H9 (cell line): Measurements from ENCODE around the gene PTCHD1. TPM values are rescaled to one million over a fixed set of nuclear protein-coding genes. Genes with fewer than 3 reads are reported as not detected.
A peak's percentile ranks its signal among the peaks of the same experiment; 100 is the strongest.

Experiments used
- DNase-seq: peaks from one replicate; pipeline ENCODE4 v3.0.0-alpha.2; 2017
- H2AFZ ChIP-seq: one replicate; pipeline ENCODE4 v1.6.1; 2013; ENCODE audit warnings: mild to moderate bottlenecking, low read length, control low read depth, moderate library complexity
- H2AK5ac ChIP-seq: 2 replicates; pipeline ENCODE4 v1.6.1; 2013; ENCODE audit warnings: low read length, control low read depth, mixed read lengths; ENCODE audit not compliant: insufficient read length
- H2BK120ac ChIP-seq: one replicate; pipeline ENCODE4 v1.6.1; 2013; ENCODE audit warnings: low read depth, mild to moderate bottlenecking, low read length, control low read depth, inconsistent platforms; ENCODE audit not compliant: poor library complexity, severe bottlenecking
- H2BK12ac ChIP-seq: 2 replicates; pipeline ENCODE4 v1.6.1; 2013; ENCODE audit warnings: low read length, control low read depth, mixed read lengths, low read depth; ENCODE audit not compliant: insufficient read length
- H2BK15ac ChIP-seq: 2 replicates; pipeline ENCODE4 v1.6.1; 2013; ENCODE audit warnings: low read depth, low read length, control low read depth
- H2BK20ac ChIP-seq: one replicate; pipeline ENCODE4 v1.6.1; 2013; ENCODE audit warnings: low read depth, mild to moderate bottlenecking, low read length, control low read depth, inconsistent platforms; ENCODE audit not compliant: poor library complexity, severe bottlenecking
- H2BK5ac ChIP-seq: 2 replicates; pipeline ENCODE4 v1.6.1; 2013; ENCODE audit warnings: low read length, control low read depth, mixed read lengths; ENCODE audit not compliant: insufficient read length
- H3K14ac ChIP-seq: 2 replicates; pipeline ENCODE4 v1.6.1; 2013; ENCODE audit warnings: low read length, control low read depth; ENCODE audit not compliant: insufficient read depth
- H3K18ac ChIP-seq: 2 replicates; pipeline ENCODE4 v1.6.1; 2013; ENCODE audit warnings: low read depth, mild to moderate bottlenecking, mixed read lengths, low read length, control low read depth; ENCODE audit not compliant: insufficient read length
- H3K23ac ChIP-seq: 2 replicates; pipeline ENCODE4 v1.6.1; 2013; ENCODE audit warnings: low read length, control low read depth, mixed read lengths, low read depth; ENCODE audit not compliant: insufficient read length
- H3K23me2 ChIP-seq: 2 replicates; pipeline ENCODE4 v1.6.1; 2013; ENCODE audit warnings: low read depth, mild to moderate bottlenecking, mixed read lengths, low read length, control low read depth; ENCODE audit not compliant: insufficient read length, poor library complexity, severe bottlenecking
- H3K27ac ChIP-seq: 2 replicates; pipeline ENCODE4 v1.5.1; 2013; ENCODE audit warnings: low read length, control low read depth, mixed read lengths, low read depth; ENCODE audit not compliant: insufficient read length
- H3K27me3 ChIP-seq: 2 replicates; pipeline ENCODE4 v1.6.1; 2013; ENCODE audit warnings: low read length, control low read depth, inconsistent platforms; ENCODE audit not compliant: insufficient read depth
- H3K4ac ChIP-seq: 2 replicates; pipeline ENCODE4 v1.6.1; 2013; ENCODE audit warnings: low read depth, mild to moderate bottlenecking, control low read depth, inconsistent platforms, low read length, moderate library complexity
- H3K4me1 ChIP-seq: 2 replicates; pipeline ENCODE4 v1.6.1; 2013; ENCODE audit warnings: low read length, control low read depth, inconsistent platforms; ENCODE audit not compliant: insufficient read depth
- H3K4me2 ChIP-seq: 2 replicates; pipeline ENCODE4 v1.6.1; 2013; ENCODE audit warnings: low read length, control low read depth, mixed read lengths; ENCODE audit not compliant: insufficient read length, insufficient read depth
- H3K56ac ChIP-seq: 2 replicates; pipeline ENCODE4 v1.6.1; 2013; ENCODE audit warnings: low read depth, mild to moderate bottlenecking, mixed read lengths, low read length, control low read depth; ENCODE audit not compliant: insufficient read length
- H3K79me1 ChIP-seq: 2 replicates; pipeline ENCODE4 v1.6.1; 2013; ENCODE audit warnings: low read depth, mild to moderate bottlenecking, moderate library complexity, low read length, control low read depth, inconsistent platforms; ENCODE audit not compliant: insufficient read depth, poor library complexity, severe bottlenecking
- H3K79me2 ChIP-seq: 2 replicates; pipeline ENCODE4 v1.6.1; 2013; ENCODE audit warnings: low read length, control low read depth, inconsistent platforms; ENCODE audit not compliant: insufficient read depth
- H3K9ac ChIP-seq: 2 replicates; pipeline ENCODE4 v1.6.1; 2013; ENCODE audit warnings: low read length, control low read depth, mixed read lengths; ENCODE audit not compliant: insufficient read length; ENCODE audit errors: extremely low read depth
- H3K9me3 ChIP-seq: one replicate; pipeline ENCODE4 v1.6.1; 2013; ENCODE audit warnings: low read depth, low read length, inconsistent platforms; ENCODE audit not compliant: control insufficient read depth
- H3T11ph ChIP-seq: one replicate; pipeline ENCODE4 v1.6.1; 2013; ENCODE audit warnings: mild to moderate bottlenecking, low read length, control low read depth, inconsistent platforms
- H4K20me1 ChIP-seq: one replicate; pipeline ENCODE4 v1.6.1; 2013; ENCODE audit not compliant: control insufficient read depth, insufficient read length, insufficient read depth
- H4K5ac ChIP-seq: 2 replicates; pipeline ENCODE4 v1.6.1; 2013; ENCODE audit warnings: low read depth, mild to moderate bottlenecking, mixed read lengths, low read length, control low read depth; ENCODE audit not compliant: insufficient read length
- H4K8ac ChIP-seq: replicated peaks from 2 replicates; pipeline ENCODE4 v1.6.1; 2013; ENCODE audit warnings: low read length, control low read depth, mixed read lengths, low read depth; ENCODE audit not compliant: insufficient read length
- H4K91ac ChIP-seq: 2 replicates; pipeline ENCODE4 v1.6.1; 2013; ENCODE audit warnings: low read depth, mild to moderate bottlenecking, moderate library complexity, mixed read lengths, low read length, control low read depth; ENCODE audit not compliant: insufficient read length
- H3K27ac Mint-ChIP-seq, 3 experiments: 2 replicates in 2 of 3; 3 replicates in 1 of 3; pipeline ENCODE4 v1.8.0; 2020 to 2021; ENCODE audit warnings: mixed read lengths in 3 of 3, mild to moderate bottlenecking in 1 of 3, moderate library complexity in 1 of 3
- H3K27me3 Mint-ChIP-seq: 2 replicates; pipeline ENCODE4 v1.8.0; 2021; ENCODE audit warnings: low read depth, mild to moderate bottlenecking, moderate library complexity, mixed read lengths
- H3K36me3 Mint-ChIP-seq, 3 experiments: 2 replicates in 2 of 3; 3 replicates in 1 of 3; pipeline ENCODE4 v1.8.0; 2020 to 2021; ENCODE audit warnings: low read depth in 3 of 3, mixed read lengths in 3 of 3; ENCODE audit not compliant: insufficient read depth in 1 of 3
- H3K4me1 Mint-ChIP-seq, 2 experiments: 2 replicates each; pipeline ENCODE4 v1.8.0; 2020; ENCODE audit warnings: mixed read lengths in 2 of 2
- H3K4me3 Mint-ChIP-seq, 2 experiments: 2 replicates in 1 of 2; 3 replicates in 1 of 2; pipeline ENCODE4 v1.8.0; 2020 to 2021; ENCODE audit warnings: mild to moderate bottlenecking in 2 of 2, mixed read lengths in 2 of 2, moderate library complexity in 1 of 2
- H3K9me3 Mint-ChIP-seq, 2 experiments: 2 replicates in 1 of 2; 3 replicates in 1 of 2; pipeline ENCODE4 v1.8.0; 2020; ENCODE audit warnings: mild to moderate bottlenecking in 2 of 2, mixed read lengths in 2 of 2, moderate library complexity in 1 of 2
- CTCF ChIP-seq: fragments of 200-600 bp; sonication (generic); conservative IDR thresholded peaks from 3 replicates; pipeline ENCODE4 v1.8.0; 2021; ENCODE audit warnings: antibody characterized with exemption, mild to moderate bottlenecking
- WGBS: extraction: QIAGEN DNeasy Blood & Tissue Kit; methylation state at CpG from one replicate; pipeline ENCODE4 v1.1.7; 2013; ENCODE audit warnings: missing lambda C conversion rate, low lambda C conversion rate, mixed read lengths; ENCODE audit not compliant: insufficient read length; ENCODE audit errors: extremely low coverage; 5-methylcytosine and 5-hydroxymethylcytosine counted together
- total RNA-seq: library from RNA; stranded (reverse); gene quantifications from 2 replicates; pipeline ENCODE4 v1.2.1, GENCODE V29; 2021

Gene PTCHD1
- total RNA-seq, 1 experiment from 2014 or later = 1.4 TPM

DNA sequence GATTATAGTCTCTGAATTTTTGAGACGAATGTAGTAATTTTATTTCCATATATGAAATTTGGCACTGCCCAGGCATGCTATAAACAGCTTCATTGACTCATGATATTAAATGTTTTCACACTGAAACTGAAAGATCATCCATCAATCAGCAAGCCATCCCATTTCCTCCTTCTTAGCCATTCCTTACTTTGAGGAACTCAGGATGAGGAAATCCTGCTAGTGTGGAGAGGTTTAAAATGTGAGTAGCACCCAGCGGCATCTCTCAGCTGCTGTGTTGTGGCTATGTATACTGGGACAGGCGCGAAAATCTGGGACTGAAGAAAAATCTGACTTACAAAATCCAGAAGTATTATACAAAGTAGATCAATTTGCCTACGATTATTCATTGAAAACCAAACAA, 52.1 kb downstream of the PTCHD1 start:
- peaks cover 32 to 36% of the 10 kb centered on the region in 2 experiments for H3K4me1 Mint-ChIP-seq
- Histone ChIP-seq H4K8ac (no peak overlapping the region), H3K23ac (no peak overlapping the region), H4K91ac (no peak overlapping the region), H3T11ph (no peak overlapping the region), H2AFZ (no peak overlapping the region), H2BK120ac (no peak overlapping the region), H2BK5ac (no peak overlapping the region), H3K14ac (no peak overlapping the region), H3K27ac (no peak overlapping the region), H3K4ac (no peak overlapping the region), H4K20me1 (no peaks in the 10 kb centered on the region), H2BK15ac (no peak overlapping the region), H3K27me3 (no peaks in the 10 kb centered on the region), H3K79me2 (no peaks in the 10 kb centered on the region), H3K18ac (no peak overlapping the region), H2BK12ac (no peak overlapping the region), H3K23me2 (no peaks in the 10 kb centered on the region), H3K4me1 (peaks cover 3% of the 10 kb centered on the region; the same call in 1 of the 2 replicates), H3K9ac (no peak overlapping the region), H3K9me3 (no peaks in the 10 kb centered on the region), H2AK5ac (no peak overlapping the region), H3K79me1 (no peaks in the 10 kb centered on the region), H3K56ac (no peak overlapping the region), H3K4me2 (no peak overlapping the region), H2BK20ac (no peak overlapping the region), H4K5ac (no peak overlapping the region)
- no peak overlapping the region for H3K4me3 Mint-ChIP-seq
- H3K27me3 Mint-ChIP-seq = no peaks in the 10 kb centered on the region
- TF ChIP-seq CTCF = no peak
- no peaks in the 10 kb centered on the region for H3K36me3 Mint-ChIP-seq
- H3K27ac Mint-ChIP-seq = peak overlapping the region in 1 of 3 experiments; percentile 62; a peak in 1 of 7 replicates
- no CpG with 5 or more reads among the region's 5 CpGs for WGBS
- DNase-seq = no peak
- H3K9me3 Mint-ChIP-seq = no peaks in the 10 kb centered on the region; a peak in 1 of 5 replicates
